GM19397 (cell line): ENCODE results near the gene DUS1L.

Source experiments
- ATAC-seq: cut with Tn5 transposase; IDR thresholded peaks from one replicate; pipeline ENCODE4 v1.9.1; 2021; ENCODE audit warnings: mild to moderate bottlenecking, moderate library complexity; ENCODE audit not compliant: unreplicated experiment

DUS1L gene

GRCh38 chr17:82065638-82066303 lies at the start of gene DUS1L:
Gene DUS1L (minus strand): TSS chr17:82065804. CDS start chr17:82065059, 745 bp downstream.
- ATAC-seq: peak; percentile 75

- ATAC-seq: no peak
These were observed 49.3 kb upstream of the DUS1L start for GRCh38 chr17:82114872-82115271.

GRCh38 chr17:82114447-82114846 lies 48.8 kb upstream of the DUS1L start:
- ATAC-seq: no peak

- no peak for ATAC-seq
These were observed 48.3 kb upstream of the DUS1L start for GRCh38 chr17:82113941-82114340.

GRCh38 chr17:82113422-82113821 lies 47.8 kb upstream of the DUS1L start:
- ATAC-seq: no peak

- ATAC-seq: no peak
These were observed 47.3 kb upstream of the DUS1L start for GRCh38 chr17:82112914-82113311.

GRCh38 chr17:82112181-82112913 lies 46.7 kb upstream of the DUS1L start:
- no peak for ATAC-seq

- no peak for ATAC-seq
These were observed 44.7 kb upstream of the DUS1L start for GRCh38 chr17:82110298-82110697.

- no peak for ATAC-seq
These were observed 43.4 kb upstream of the DUS1L start for GRCh38 chr17:82108961-82109475.

- ATAC-seq: no peak
These were observed 42.9 kb upstream of the DUS1L start for GRCh38 chr17:82108496-82108945.

- ATAC-seq: no peak
These were observed 42.4 kb upstream of the DUS1L start for GRCh38 chr17:82108038-82108437.

GRCh38 chr17:82107341-82107860 lies 41.8 kb upstream of the DUS1L start:
- no peak for ATAC-seq

- no peak for ATAC-seq
These were observed 41.2 kb upstream of the DUS1L start for GRCh38 chr17:82106688-82107305.

- peak; percentile 79 for ATAC-seq
These were observed 40.5 kb upstream of the DUS1L start for GRCh38 chr17:82105882-82106687.

- ATAC-seq: no peak
These were observed 39.8 kb upstream of the DUS1L start for GRCh38 chr17:82105417-82105881.

GRCh38 chr17:82104797-82105416 lies 39.3 kb upstream of the DUS1L start:
- ATAC-seq: no peak

- no peak for ATAC-seq
These were observed 38.2 kb upstream of the DUS1L start for GRCh38 chr17:82103553-82104451.

- ATAC-seq: no peak
These were observed 36.4 kb upstream of the DUS1L start for GRCh38 chr17:82101767-82102679.
